GM23338 (cell line): ENCODE results near the gene P2RX4. TPM values are rescaled to one million over a fixed set of nuclear protein-coding genes. Genes with fewer than 3 reads are reported as not detected.

ENCODE experiments used
- ATAC-seq: fragments of 200-7000 bp; cut with Tn5 transposase; 3 replicates; pipeline ENCODE4 v1.9.1; 2020
- DNase-seq: peaks from one replicate; pipeline ENCODE4 v3.0.0-alpha.2; 2015; ENCODE audit warnings: low spot score
- H2AFZ ChIP-seq: fragments of 200-600 bp; sonication (generic); 2 replicates; pipeline ENCODE4 v1.8.0; 2016; ENCODE audit warnings: antibody characterized with exemption, mild to moderate bottlenecking, moderate library complexity
- H3F3A ChIP-seq: fragments of 200-600 bp; sonication (generic); replicated peaks from 2 replicates; pipeline ENCODE4 v1.8.0; 2017; ENCODE audit warnings: antibody characterized with exemption, mixed run types, low read depth
- H3K27ac ChIP-seq: fragments of 200-600 bp; sonication (generic); 2 replicates; pipeline ENCODE4 v1.6.1; 2016; ENCODE audit warnings: low read depth
- H3K27me3 ChIP-seq: fragments of 200-600 bp; sonication (generic); 2 replicates; pipeline ENCODE4 v1.8.0; 2016; ENCODE audit warnings: mild to moderate bottlenecking, mixed run types, moderate library complexity; ENCODE audit not compliant: insufficient read depth
- H3K36me3 ChIP-seq: fragments of 200-600 bp; sonication (generic); 2 replicates; pipeline ENCODE4 v1.8.0; 2016; ENCODE audit warnings: mild to moderate bottlenecking; ENCODE audit not compliant: insufficient read depth
- H3K4me1 ChIP-seq: fragments of 200-600 bp; sonication (generic); 2 replicates; pipeline ENCODE4 v1.8.0; 2016; ENCODE audit warnings: mild to moderate bottlenecking, moderate library complexity; ENCODE audit not compliant: insufficient read depth
- H3K4me2 ChIP-seq: fragments of 200-600 bp; sonication (generic); 2 replicates; pipeline ENCODE4 v1.7.1; 2017; ENCODE audit warnings: mixed run types
- H3K4me3 ChIP-seq: fragments of 200-600 bp; sonication (generic); 2 replicates; pipeline ENCODE4 v1.6.1; 2016; ENCODE audit warnings: mixed run types
- H3K79me2 ChIP-seq: fragments of 200-600 bp; sonication (generic); replicated peaks from 2 replicates; pipeline ENCODE4 v1.8.0; 2017; ENCODE audit warnings: mild to moderate bottlenecking; ENCODE audit not compliant: insufficient read depth
- H3K9me2 ChIP-seq: fragments of 200-600 bp; sonication (generic); 2 replicates; pipeline ENCODE4 v1.8.0; 2017; ENCODE audit not compliant: insufficient read depth
- H4K20me1 ChIP-seq: fragments of 200-600 bp; sonication (generic); replicated peaks from 2 replicates; pipeline ENCODE4 v1.8.0; 2017; ENCODE audit warnings: mild to moderate bottlenecking; ENCODE audit not compliant: insufficient read depth
- H3K27ac Mint-ChIP-seq: 2 replicates; pipeline ENCODE4 v1.8.0; 2020; ENCODE audit warnings: inconsistent platforms, mild to moderate bottlenecking, moderate library complexity, mixed read lengths
- H3K27me3 Mint-ChIP-seq: 3 replicates; pipeline ENCODE4 v1.8.0; 2022; ENCODE audit warnings: low read depth, mild to moderate bottlenecking, moderate library complexity, mixed read lengths, inconsistent platforms; ENCODE audit not compliant: insufficient read depth, poor library complexity
- H3K36me3 Mint-ChIP-seq: 3 replicates; pipeline ENCODE4 v1.8.0; 2021; ENCODE audit warnings: low read depth, mild to moderate bottlenecking, inconsistent platforms, moderate library complexity, mixed read lengths
- H3K4me1 Mint-ChIP-seq: 3 replicates; pipeline ENCODE4 v1.8.0; 2020; ENCODE audit warnings: mild to moderate bottlenecking, inconsistent platforms, mixed read lengths
- H3K4me3 Mint-ChIP-seq: 3 replicates; pipeline ENCODE4 v1.8.0; 2021; ENCODE audit warnings: moderate library complexity, mild to moderate bottlenecking, inconsistent platforms, mixed read lengths
- H3K9me3 Mint-ChIP-seq: 3 replicates; pipeline ENCODE4 v1.8.0; 2020; ENCODE audit warnings: moderate library complexity, mild to moderate bottlenecking, inconsistent platforms, mixed read lengths
- CREB1 ChIP-seq: fragments of 250-450 bp; sonication (Bioruptor Pico); IDR thresholded peaks from 2 replicates; pipeline ENCODE4 v1.5.0; 2020; ENCODE audit warnings: low read depth, mild to moderate bottlenecking, moderate library complexity
- EZH2 ChIP-seq: fragments of 200-600 bp; sonication (generic); IDR thresholded peaks from one replicate; pipeline ENCODE4 v1.8.0; 2017; ENCODE audit warnings: antibody characterized with exemption, mild to moderate bottlenecking, low read depth; ENCODE audit not compliant: unreplicated experiment
- EZH2phosphoT487 ChIP-seq: fragments of 200-600 bp; sonication (generic); IDR thresholded peaks from one replicate; pipeline ENCODE4 v1.8.1; 2018; ENCODE audit warnings: antibody characterized with exemption; ENCODE audit not compliant: unreplicated experiment
- JUNB ChIP-seq: IDR thresholded peaks from one replicate; pipeline ENCODE4 v1.6.1; 2016; ENCODE audit warnings: antibody characterized with exemption; ENCODE audit not compliant: unreplicated experiment
- NANOG ChIP-seq: IDR thresholded peaks from 2 replicates; pipeline ENCODE4 v1.6.1; 2016; ENCODE audit warnings: antibody characterized with exemption, borderline replicate concordance
- POLR2AphosphoS5 ChIP-seq: IDR thresholded peaks from 2 replicates; pipeline ENCODE4 v1.6.1; 2016; ENCODE audit warnings: antibody characterized with exemption, low read depth
- STAT1 ChIP-seq: IDR thresholded peaks from one replicate; pipeline ENCODE4 v1.6.1; 2016; ENCODE audit warnings: antibody characterized with exemption; ENCODE audit not compliant: unreplicated experiment
- ZNF114 ChIP-seq: fragments of 250-450 bp; sonication (Bioruptor Pico); IDR thresholded peaks from 2 replicates; pipeline ENCODE4 v1.5.0; 2020; ENCODE audit warnings: mild to moderate bottlenecking, moderate library complexity
- ZNF331 ChIP-seq: fragments of 250-450 bp; sonication (Bioruptor Pico); IDR thresholded peaks from 2 replicates; pipeline ENCODE4 v1.5.0; 2020; ENCODE audit warnings: low read depth, mild to moderate bottlenecking, moderate library complexity
- polyA plus RNA-seq: library from polyadenylated mRNA; unstranded; fragments of >200 nt; fragmentation: Nextera tagmentation; extraction: Ambion mirVana; gene quantifications from 2 replicates; pipeline ENCODE4 v1.2.1, GENCODE V29; 2016
- total RNA-seq: library from RNA; depleted of rRNA; stranded (reverse); fragments of >200 nt; shearing (Covaris generic); gene quantifications from 2 replicates; pipeline ENCODE4 v1.2.3, GENCODE V29; 2014
- TF ChIP-seq, protein P1 (sequence below): IDR thresholded peaks from 2 replicates; pipeline ENCODE4 v1.6.1; 2016; ENCODE audit warnings: antibody characterized with exemption
- TF ChIP-seq, protein P2 (sequence below), 2 experiments: fragments of 200-600 bp in 1 of 2; sonication (generic) in 1 of 2; conservative IDR thresholded peaks; 2 replicates each; pipeline versions ENCODE4 v1.5.1 to v1.6.1; 2016 to 2017; ENCODE audit warnings: antibody characterized with exemption in 2 of 2, low read depth in 2 of 2, mild to moderate bottlenecking in 2 of 2, moderate library complexity in 1 of 2
- TF ChIP-seq, protein P3 (sequence below): fragments of 250-450 bp; sonication (Bioruptor Pico); IDR thresholded peaks from 2 replicates; pipeline ENCODE4 v1.5.0; 2020; ENCODE audit warnings: mild to moderate bottlenecking, moderate library complexity
- TF ChIP-seq, protein P4 (sequence below): IDR thresholded peaks from one replicate; pipeline ENCODE4 v1.6.1; 2018; ENCODE audit warnings: antibody characterized with exemption; ENCODE audit not compliant: unreplicated experiment

The P2RX4 gene
- total and polyA plus RNA-seq, 2 experiments from 2014 or later: 5.6 to 18.9 TPM

DNA sequence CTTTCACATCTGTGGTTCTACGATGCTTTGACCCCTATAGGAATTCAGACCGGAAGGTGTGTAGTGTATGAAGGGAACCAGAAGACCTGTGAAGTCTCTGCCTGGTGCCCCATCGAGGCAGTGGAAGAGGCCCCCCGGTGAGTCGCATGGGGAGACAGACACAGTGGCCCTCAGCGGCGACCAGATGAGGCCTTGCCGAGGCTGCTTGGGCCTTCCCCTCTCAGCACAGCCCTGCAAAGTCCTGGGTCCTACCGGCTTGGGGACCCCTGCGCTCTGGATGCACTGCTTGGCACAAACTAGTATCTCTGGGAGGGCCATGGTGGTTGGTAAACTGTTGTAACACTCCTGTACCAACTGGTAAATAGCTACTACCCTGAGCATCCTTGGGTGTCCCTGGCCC lies 47.5 kb upstream of the P2RX4 start:
- H3K79me2 ChIP-seq: no peaks in the 10 kb centered on the region
- Mint-ChIP-seq H3K27ac (no peak overlapping the region), H3K36me3 (no peaks in the 10 kb centered on the region), H3K4me1 (no peaks in the 10 kb centered on the region), H3K9me3 (0 out of 3 replicates have a peak, but pooled peaks cover 4% of the 10 kb centered on the region), H3K4me3 (no peak overlapping the region), H3K27me3 (peaks cover 6% of the 10 kb centered on the region)
- no peaks in the 10 kb centered on the region for H4K20me1 ChIP-seq
- no peaks in the 10 kb centered on the region for H3K4me1 ChIP-seq
- ATAC-seq: no peak
- H3K4me2 ChIP-seq: no peak overlapping the region
- H3K27me3 ChIP-seq: no peaks in the 10 kb centered on the region
- no peak for TF ChIP-seq STAT1
- TF ChIP-seq ZNF331: no peak
- TF ChIP-seq CREB1 (CRISPR knock-in tag): no peak
- TF ChIP-seq ZNF114 (CRISPR knock-in tag): no peak
- no peak for TF ChIP-seq NANOG
- TF ChIP-seq EZH2: no peak
- TF ChIP-seq, protein P1, sequence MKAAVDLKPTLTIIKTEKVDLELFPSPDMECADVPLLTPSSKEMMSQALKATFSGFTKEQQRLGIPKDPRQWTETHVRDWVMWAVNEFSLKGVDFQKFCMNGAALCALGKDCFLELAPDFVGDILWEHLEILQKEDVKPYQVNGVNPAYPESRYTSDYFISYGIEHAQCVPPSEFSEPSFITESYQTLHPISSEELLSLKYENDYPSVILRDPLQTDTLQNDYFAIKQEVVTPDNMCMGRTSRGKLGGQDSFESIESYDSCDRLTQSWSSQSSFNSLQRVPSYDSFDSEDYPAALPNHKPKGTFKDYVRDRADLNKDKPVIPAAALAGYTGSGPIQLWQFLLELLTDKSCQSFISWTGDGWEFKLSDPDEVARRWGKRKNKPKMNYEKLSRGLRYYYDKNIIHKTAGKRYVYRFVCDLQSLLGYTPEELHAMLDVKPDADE: no peak
- no peak for TF ChIP-seq POLR2AphosphoS5
- TF ChIP-seq, protein P2, sequence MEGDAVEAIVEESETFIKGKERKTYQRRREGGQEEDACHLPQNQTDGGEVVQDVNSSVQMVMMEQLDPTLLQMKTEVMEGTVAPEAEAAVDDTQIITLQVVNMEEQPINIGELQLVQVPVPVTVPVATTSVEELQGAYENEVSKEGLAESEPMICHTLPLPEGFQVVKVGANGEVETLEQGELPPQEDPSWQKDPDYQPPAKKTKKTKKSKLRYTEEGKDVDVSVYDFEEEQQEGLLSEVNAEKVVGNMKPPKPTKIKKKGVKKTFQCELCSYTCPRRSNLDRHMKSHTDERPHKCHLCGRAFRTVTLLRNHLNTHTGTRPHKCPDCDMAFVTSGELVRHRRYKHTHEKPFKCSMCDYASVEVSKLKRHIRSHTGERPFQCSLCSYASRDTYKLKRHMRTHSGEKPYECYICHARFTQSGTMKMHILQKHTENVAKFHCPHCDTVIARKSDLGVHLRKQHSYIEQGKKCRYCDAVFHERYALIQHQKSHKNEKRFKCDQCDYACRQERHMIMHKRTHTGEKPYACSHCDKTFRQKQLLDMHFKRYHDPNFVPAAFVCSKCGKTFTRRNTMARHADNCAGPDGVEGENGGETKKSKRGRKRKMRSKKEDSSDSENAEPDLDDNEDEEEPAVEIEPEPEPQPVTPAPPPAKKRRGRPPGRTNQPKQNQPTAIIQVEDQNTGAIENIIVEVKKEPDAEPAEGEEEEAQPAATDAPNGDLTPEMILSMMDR (conservative IDR thresholded peaks at IDR 0.05; ENCODE audit: low read depth in 2 of 2): no peak
- TF ChIP-seq, protein P3, sequence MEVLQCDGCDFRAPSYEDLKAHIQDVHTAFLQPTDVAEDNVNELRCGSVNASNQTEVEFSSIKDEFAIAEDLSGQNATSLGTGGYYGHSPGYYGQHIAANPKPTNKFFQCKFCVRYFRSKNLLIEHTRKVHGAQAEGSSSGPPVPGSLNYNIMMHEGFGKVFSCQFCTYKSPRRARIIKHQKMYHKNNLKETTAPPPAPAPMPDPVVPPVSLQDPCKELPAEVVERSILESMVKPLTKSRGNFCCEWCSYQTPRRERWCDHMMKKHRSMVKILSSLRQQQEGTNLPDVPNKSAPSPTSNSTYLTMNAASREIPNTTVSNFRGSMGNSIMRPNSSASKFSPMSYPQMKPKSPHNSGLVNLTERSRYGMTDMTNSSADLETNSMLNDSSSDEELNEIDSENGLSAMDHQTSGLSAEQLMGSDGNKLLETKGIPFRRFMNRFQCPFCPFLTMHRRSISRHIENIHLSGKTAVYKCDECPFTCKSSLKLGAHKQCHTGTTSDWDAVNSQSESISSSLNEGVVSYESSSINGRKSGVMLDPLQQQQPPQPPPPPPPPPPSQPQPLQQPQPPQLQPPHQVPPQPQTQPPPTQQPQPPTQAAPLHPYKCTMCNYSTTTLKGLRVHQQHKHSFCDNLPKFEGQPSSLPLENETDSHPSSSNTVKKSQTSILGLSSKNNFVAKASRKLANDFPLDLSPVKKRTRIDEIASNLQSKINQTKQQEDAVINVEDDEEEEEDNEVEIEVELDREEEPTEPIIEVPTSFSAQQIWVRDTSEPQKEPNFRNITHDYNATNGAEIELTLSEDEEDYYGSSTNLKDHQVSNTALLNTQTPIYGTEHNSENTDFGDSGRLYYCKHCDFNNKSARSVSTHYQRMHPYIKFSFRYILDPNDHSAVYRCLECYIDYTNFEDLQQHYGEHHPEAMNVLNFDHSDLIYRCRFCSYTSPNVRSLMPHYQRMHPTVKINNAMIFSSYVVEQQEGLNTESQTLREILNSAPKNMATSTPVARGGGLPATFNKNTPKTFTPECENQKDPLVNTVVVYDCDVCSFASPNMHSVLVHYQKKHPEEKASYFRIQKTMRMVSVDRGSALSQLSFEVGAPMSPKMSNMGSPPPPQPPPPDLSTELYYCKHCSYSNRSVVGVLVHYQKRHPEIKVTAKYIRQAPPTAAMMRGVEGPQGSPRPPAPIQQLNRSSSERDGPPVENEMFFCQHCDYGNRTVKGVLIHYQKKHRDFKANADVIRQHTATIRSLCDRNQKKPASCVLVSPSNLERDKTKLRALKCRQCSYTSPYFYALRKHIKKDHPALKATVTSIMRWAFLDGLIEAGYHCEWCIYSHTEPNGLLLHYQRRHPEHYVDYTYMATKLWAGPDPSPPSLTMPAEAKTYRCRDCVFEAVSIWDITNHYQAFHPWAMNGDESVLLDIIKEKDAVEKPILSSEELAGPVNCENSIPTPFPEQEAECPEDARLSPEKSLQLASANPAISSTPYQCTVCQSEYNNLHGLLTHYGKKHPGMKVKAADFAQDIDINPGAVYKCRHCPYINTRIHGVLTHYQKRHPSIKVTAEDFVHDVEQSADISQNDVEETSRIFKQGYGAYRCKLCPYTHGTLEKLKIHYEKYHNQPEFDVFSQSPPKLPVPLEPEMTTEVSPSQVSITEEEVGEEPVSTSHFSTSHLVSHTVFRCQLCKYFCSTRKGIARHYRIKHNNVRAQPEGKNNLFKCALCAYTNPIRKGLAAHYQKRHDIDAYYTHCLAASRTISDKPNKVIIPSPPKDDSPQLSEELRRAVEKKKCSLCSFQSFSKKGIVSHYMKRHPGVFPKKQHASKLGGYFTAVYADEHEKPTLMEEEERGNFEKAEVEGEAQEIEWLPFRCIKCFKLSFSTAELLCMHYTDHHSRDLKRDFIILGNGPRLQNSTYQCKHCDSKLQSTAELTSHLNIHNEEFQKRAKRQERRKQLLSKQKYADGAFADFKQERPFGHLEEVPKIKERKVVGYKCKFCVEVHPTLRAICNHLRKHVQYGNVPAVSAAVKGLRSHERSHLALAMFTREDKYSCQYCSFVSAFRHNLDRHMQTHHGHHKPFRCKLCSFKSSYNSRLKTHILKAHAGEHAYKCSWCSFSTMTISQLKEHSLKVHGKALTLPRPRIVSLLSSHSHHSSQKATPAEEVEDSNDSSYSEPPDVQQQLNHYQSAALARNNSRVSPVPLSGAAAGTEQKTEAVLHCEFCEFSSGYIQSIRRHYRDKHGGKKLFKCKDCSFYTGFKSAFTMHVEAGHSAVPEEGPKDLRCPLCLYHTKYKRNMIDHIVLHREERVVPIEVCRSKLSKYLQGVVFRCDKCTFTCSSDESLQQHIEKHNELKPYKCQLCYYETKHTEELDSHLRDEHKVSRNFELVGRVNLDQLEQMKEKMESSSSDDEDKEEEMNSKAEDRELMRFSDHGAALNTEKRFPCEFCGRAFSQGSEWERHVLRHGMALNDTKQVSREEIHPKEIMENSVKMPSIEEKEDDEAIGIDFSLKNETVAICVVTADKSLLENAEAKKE (CRISPR knock-in tag): no peak
- TF ChIP-seq JUNB: no peak
- TF ChIP-seq, protein P4, sequence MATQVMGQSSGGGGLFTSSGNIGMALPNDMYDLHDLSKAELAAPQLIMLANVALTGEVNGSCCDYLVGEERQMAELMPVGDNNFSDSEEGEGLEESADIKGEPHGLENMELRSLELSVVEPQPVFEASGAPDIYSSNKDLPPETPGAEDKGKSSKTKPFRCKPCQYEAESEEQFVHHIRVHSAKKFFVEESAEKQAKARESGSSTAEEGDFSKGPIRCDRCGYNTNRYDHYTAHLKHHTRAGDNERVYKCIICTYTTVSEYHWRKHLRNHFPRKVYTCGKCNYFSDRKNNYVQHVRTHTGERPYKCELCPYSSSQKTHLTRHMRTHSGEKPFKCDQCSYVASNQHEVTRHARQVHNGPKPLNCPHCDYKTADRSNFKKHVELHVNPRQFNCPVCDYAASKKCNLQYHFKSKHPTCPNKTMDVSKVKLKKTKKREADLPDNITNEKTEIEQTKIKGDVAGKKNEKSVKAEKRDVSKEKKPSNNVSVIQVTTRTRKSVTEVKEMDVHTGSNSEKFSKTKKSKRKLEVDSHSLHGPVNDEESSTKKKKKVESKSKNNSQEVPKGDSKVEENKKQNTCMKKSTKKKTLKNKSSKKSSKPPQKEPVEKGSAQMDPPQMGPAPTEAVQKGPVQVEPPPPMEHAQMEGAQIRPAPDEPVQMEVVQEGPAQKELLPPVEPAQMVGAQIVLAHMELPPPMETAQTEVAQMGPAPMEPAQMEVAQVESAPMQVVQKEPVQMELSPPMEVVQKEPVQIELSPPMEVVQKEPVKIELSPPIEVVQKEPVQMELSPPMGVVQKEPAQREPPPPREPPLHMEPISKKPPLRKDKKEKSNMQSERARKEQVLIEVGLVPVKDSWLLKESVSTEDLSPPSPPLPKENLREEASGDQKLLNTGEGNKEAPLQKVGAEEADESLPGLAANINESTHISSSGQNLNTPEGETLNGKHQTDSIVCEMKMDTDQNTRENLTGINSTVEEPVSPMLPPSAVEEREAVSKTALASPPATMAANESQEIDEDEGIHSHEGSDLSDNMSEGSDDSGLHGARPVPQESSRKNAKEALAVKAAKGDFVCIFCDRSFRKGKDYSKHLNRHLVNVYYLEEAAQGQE: no peak
- no peak for TF ChIP-seq EZH2phosphoT487
- no peak for DNase-seq
- no peak overlapping the region for H3K4me3 ChIP-seq
- no peaks in the 10 kb centered on the region for H3K36me3 ChIP-seq
- H3K27ac ChIP-seq: no peak overlapping the region
- H3F3A ChIP-seq: no peaks in the 10 kb centered on the region
- no peak overlapping the region for H2AFZ ChIP-seq
- H3K9me2 ChIP-seq: 0 out of 2 replicates have a peak, but pooled peaks cover 3% of the 10 kb centered on the region
